K562 (cell line): ENCODE data around the gene ANKS1A. TPM values are rescaled to one million over a fixed set of nuclear protein-coding genes. Genes with fewer than 3 reads are reported as not detected.
A peak's percentile ranks its signal among the peaks of the same experiment; 100 is the strongest.

Experiments
- ATAC-seq: fragments of 200-7000 bp; cut with Tn5 transposase; 3 replicates; pipeline ENCODE4 v1.9.1; 2020; ENCODE audit warnings: moderate library complexity
- BruUV-seq: library from RNA; stranded (reverse); fragments of 400-500 nt; replicated peaks from 2 replicates; lab custom pipeline; 2021; lab: Mats Ljungman, UMichigan
- CTCF ChIA-PET: fragments of 300-600 bp; formaldehyde crosslinking; extraction: SDS; loops from one replicate; lab custom pipeline; 2021; ENCODE audit warnings: low intra/inter-chr PET ratio; lab: Yijun Ruan, JAX
- POLR2A ChIA-PET: fragments of 300-600, 350-650 bp; sonication (Branson Sonifier 250); formaldehyde crosslinking; extraction: SDS; loops from one replicate; lab custom pipeline; 2021; ENCODE audit warnings: antibody characterized with exemption, inconsistent platforms; lab: Yijun Ruan, JAX
- DNase-seq, 4 experiments: peaks; one replicate each; pipeline versions ENCODE4 v3.0.0 to v3.0.0-alpha.2; 2011 to 2018; ENCODE audit warnings: low spot score in 3 of 4, mixed read lengths in 3 of 4; ENCODE audit errors: extremely low read depth in 1 of 4
- FAIRE-seq: peaks from 2 replicates; lab custom pipeline; 2011; peaks lifted over from hg19 to GRCh38; lab: Jason Lieb, UNC
- H2AFZ ChIP-seq: 2 replicates; pipeline ENCODE4 v1.6.0; 2011; ENCODE audit warnings: low read depth, low read length, control low read depth, inconsistent platforms
- H3K27ac ChIP-seq: fragments of 200-600 bp; 3 replicates; pipeline ENCODE4 v1.8.0; 2011; ENCODE audit warnings: low read depth, mild to moderate bottlenecking, control low read depth, inconsistent platforms, low read length, moderate library complexity, mixed read lengths; ENCODE audit errors: extremely low read depth
- H3K27me3 ChIP-seq, 2 experiments: fragments of 300-600 bp in 1 of 2; 2 replicates in 1 of 2; 3 replicates in 1 of 2; pipeline versions ENCODE4 v1.6.0 to v1.8.0; 2011; ENCODE audit warnings: inconsistent platforms in 2 of 2, low read length in 2 of 2, mild to moderate bottlenecking in 1 of 2, mixed read lengths in 1 of 2, moderate library complexity in 1 of 2; ENCODE audit not compliant: control insufficient read depth in 2 of 2, insufficient read depth in 2 of 2
- H3K36me3 ChIP-seq: fragments of 300-600 bp; 3 replicates; pipeline ENCODE4 v1.8.0; 2011; ENCODE audit warnings: mild to moderate bottlenecking, low read length, inconsistent platforms; ENCODE audit not compliant: control insufficient read depth, insufficient read depth
- H3K4me1 ChIP-seq, 2 experiments: fragments of 200-600 bp in 1 of 2; replicated peaks in 1 of 2; 2 replicates in 1 of 2; 3 replicates in 1 of 2; pipeline versions ENCODE4 v1.5.1 to v1.8.0; 2011; ENCODE audit warnings: inconsistent platforms in 2 of 2, low read length in 2 of 2, mild to moderate bottlenecking in 1 of 2, mixed read lengths in 1 of 2, moderate library complexity in 1 of 2; ENCODE audit not compliant: control insufficient read depth in 2 of 2, insufficient read depth in 2 of 2
- H3K4me2 ChIP-seq: 2 replicates; pipeline ENCODE4 v1.6.1; 2011; ENCODE audit warnings: low read length, control low read depth, inconsistent platforms, mixed read lengths; ENCODE audit not compliant: insufficient read depth
- H3K4me3 ChIP-seq: fragments of 200-600 bp; sonication (generic), shearing (Covaris generic); 2 replicates; pipeline ENCODE4 v1.5.1; 2016; ENCODE audit warnings: control low read depth, inconsistent platforms
- H3K79me2 ChIP-seq: fragments of 200-600 bp; 3 replicates; pipeline ENCODE4 v1.8.0; 2011; ENCODE audit warnings: low read length, inconsistent platforms; ENCODE audit not compliant: control insufficient read depth, insufficient read depth
- H3K9ac ChIP-seq, 2 experiments: 2 replicates each; pipeline versions ENCODE4 v1.6.0 to v1.6.1; 2011; ENCODE audit warnings: low read depth in 2 of 2, low read length in 2 of 2, control low read depth in 1 of 2, inconsistent platforms in 1 of 2, mild to moderate bottlenecking in 1 of 2, mixed read lengths in 1 of 2; ENCODE audit not compliant: insufficient read depth in 1 of 2
- H3K9me1 ChIP-seq: one replicate; pipeline ENCODE4 v1.6.0; 2011; ENCODE audit warnings: inconsistent platforms, mild to moderate bottlenecking, low read length, moderate library complexity; ENCODE audit not compliant: control insufficient read depth, insufficient read depth
- H3K9me3 ChIP-seq: replicated peaks from 2 replicates; pipeline ENCODE4 v1.5.1; 2011; ENCODE audit warnings: low read depth, low read length, inconsistent platforms; ENCODE audit not compliant: control insufficient read depth, insufficient read depth
- H4K20me1 ChIP-seq: replicated peaks from 2 replicates; pipeline ENCODE4 v1.6.1; 2011; ENCODE audit warnings: low read length, inconsistent platforms, mixed read lengths; ENCODE audit not compliant: control insufficient read depth, insufficient read depth
- ARNT ChIP-seq, 2 experiments: fragments of 450-650 bp; IDR thresholded peaks; 2 replicates each; pipeline ENCODE4 v1.6.1; 2016; ENCODE audit warnings: mild to moderate bottlenecking in 1 of 2
- BRCA1 ChIP-seq, 2 experiments: fragments of 450-650 bp in 1 of 2; sonication (generic) in 1 of 2; formaldehyde crosslinking in 1 of 2; IDR thresholded peaks; 2 replicates each; pipeline versions ENCODE4 v1.5.0 to v1.6.1; 2017 to 2020; ENCODE audit warnings: mild to moderate bottlenecking in 1 of 2, missing genetic modification reagents in 1 of 2
- CAMTA2 ChIP-seq: fragments of 250-450 bp; sonication (Bioruptor Pico); conservative IDR thresholded peaks from 2 replicates; pipeline ENCODE4 v1.5.1; 2022
- CHCHD3 ChIP-seq: fragments of 250-450 bp; sonication (Bioruptor Pico); IDR thresholded peaks from 2 replicates; pipeline ENCODE4 v2.1.2; 2022; ENCODE audit warnings: mild to moderate bottlenecking
- ESRRB ChIP-seq: fragments of 250-450 bp; sonication (Bioruptor Pico); IDR thresholded peaks from 2 replicates; pipeline ENCODE4 v1.5.0; 2020; ENCODE audit warnings: mild to moderate bottlenecking, moderate library complexity, borderline replicate concordance
- ETV5 ChIP-seq: sonication (generic); formaldehyde crosslinking; IDR thresholded peaks from 2 replicates; pipeline ENCODE4 v1.4.0; 2020; ENCODE audit warnings: low read depth, mild to moderate bottlenecking, missing genetic modification reagents
- FOXA3 ChIP-seq, 2 experiments: fragments of 450-650 bp in 1 of 2; sonication (generic) in 1 of 2; formaldehyde crosslinking; IDR thresholded peaks in 1 of 2; conservative IDR thresholded peaks in 1 of 2; 2 replicates each; pipeline versions ENCODE4 v1.4.0 to v1.8.0; 2020 to 2022; ENCODE audit warnings: mild to moderate bottlenecking in 2 of 2, missing genetic modification reagents in 1 of 2
- MEF2A ChIP-seq: IDR thresholded peaks from 2 replicates; pipeline ENCODE4 v1.6.1; 2011; ENCODE audit warnings: low read depth, mild to moderate bottlenecking, low read length, moderate library complexity; ENCODE audit not compliant: control insufficient read depth
- NONO ChIP-seq, 2 experiments: fragments of 200-400 bp in 1 of 2; fragments of 450-650 bp in 1 of 2; formaldehyde crosslinking in 1 of 2; IDR thresholded peaks; 2 replicates each; pipeline ENCODE4 v1.6.1; 2017; ENCODE audit warnings: low read depth in 2 of 2, mild to moderate bottlenecking in 2 of 2, moderate library complexity in 2 of 2, low read length in 1 of 2
- RCOR1 ChIP-seq, 2 experiments: IDR thresholded peaks; 2 replicates each; pipeline ENCODE4 v1.6.1; 2012; ENCODE audit warnings: low read depth in 2 of 2, low read length in 2 of 2, borderline replicate concordance in 1 of 2, improper control_type of control experiment in 1 of 2
- SUPT5H ChIP-seq: fragments of 450-650 bp; IDR thresholded peaks from 2 replicates; pipeline ENCODE4 v1.6.1; 2016
- TCF7 ChIP-seq: sonication (generic); IDR thresholded peaks from 2 replicates; pipeline ENCODE4 v1.6.1; 2016; ENCODE audit warnings: antibody characterized with exemption, borderline replicate concordance
- THRB ChIP-seq: fragments of 450-650 bp; formaldehyde crosslinking; conservative IDR thresholded peaks from 2 replicates; pipeline ENCODE4 v1.4.0; 2022; ENCODE audit warnings: mild to moderate bottlenecking, missing genetic modification characterization
- ZBTB1 ChIP-seq: sonication (generic); formaldehyde crosslinking; IDR thresholded peaks from 2 replicates; pipeline ENCODE4 v1.8.1; 2023; ENCODE audit warnings: missing genetic modification reagents, low read depth, mild to moderate bottlenecking, borderline replicate concordance
- ZBTB5 ChIP-seq: fragments of 450-650 bp; IDR thresholded peaks from 2 replicates; pipeline ENCODE4 v1.6.1; 2017; ENCODE audit warnings: antibody characterized with exemption
- ZNF174 ChIP-seq: fragments of 250-450 bp; sonication (Bioruptor Pico); IDR thresholded peaks from 2 replicates; pipeline ENCODE4 v1.4.0; 2020; ENCODE audit warnings: mild to moderate bottlenecking
- ZNF239 ChIP-seq: fragments of 250-450 bp; sonication (Bioruptor Pico); IDR thresholded peaks from 2 replicates; pipeline ENCODE4 v1.4.0; 2020; ENCODE audit warnings: mild to moderate bottlenecking
- ZNF311 ChIP-seq: fragments of 250-450 bp; sonication (Bioruptor Pico); IDR thresholded peaks from 2 replicates; pipeline ENCODE4 v1.4.0; 2020; ENCODE audit warnings: mild to moderate bottlenecking, moderate library complexity
- WGBS: fragments of 100-300 bp; shearing (Covaris generic); methylation state at CpG from one replicate; pipeline ENCODE4 v1.1.6; 2016; ENCODE audit warnings: low coverage, mixed read lengths; ENCODE audit not compliant: insufficient coverage; ENCODE audit errors: missing lambda C conversion rate; 5-methylcytosine and 5-hydroxymethylcytosine counted together
- in situ Hi-C: fragments of 300-500 bp; cut with MboI; formaldehyde crosslinking; loops from 4 replicates; pipeline ENCODE4 v1.15.0; 2018; ENCODE audit warnings: inconsistent platforms, mixed read lengths
- intact Hi-C: fragments of 100-400 bp; cut with micrococcal nuclease; formaldehyde crosslinking; loops from 2 replicates; pipeline ENCODE4 v1.14.2; 2022
- polyA plus RNA-seq, 8 experiments: library from polyadenylated mRNA; depleted of rRNA in 4 of 8; stranded (reverse) in 5 of 8; unstranded in 3 of 8; fragments of >200 nt; fragmentation: Nextera tagmentation in 2 of 8; fragmentation: Illumina TruSeq in 1 of 8; extraction: Ambion mirVana in 2 of 8; extraction: Trizol in 1 of 8; gene quantifications; 2 replicates each; pipeline versions ENCODE4 v1.2.1 to v1.2.3, GENCODE V29; 2011 to 2014; ENCODE audit warnings: inconsistent platforms in 1 of 8, missing spikeins in 1 of 8
- total RNA-seq, 7 experiments: library from RNA; depleted of rRNA in 6 of 7; stranded (reverse); fragments of >200 nt in 6 of 7; fragmentation: Illumina TruSeq in 2 of 7; extraction: Trizol in 2 of 7; gene quantifications; 2 replicates each; pipeline versions ENCODE4 v1.2.1 to v1.2.3, GENCODE V29; 2011 to 2021; ENCODE audit warnings: low replicate concordance in 1 of 7

ANKS1A gene
- total and polyA plus RNA-seq, 9 of the 15 experiments (the other 6 are each of a cell fraction or from before 2014, with no cell fraction given) = 1.1 to 13.8 (median 5.3) TPM

- TF ChIP-seq ZNF311 (CRISPR knock-in tag) (no peak), ZBTB5 (no peak), ZBTB1 (CRISPR knock-in tag) (no peak), ARNT (IDR thresholded peaks at IDR 0.05) (no peak)
These were observed 11.8 kb upstream of the ANKS1A start (continued) for GRCh38 chr6:34877259-34877658.

GRCh38 chr6:34877869-34878485, 11.1 kb upstream of the ANKS1A start:
- in situ Hi-C loops = no loop called here
- H3K36me3 ChIP-seq = peaks cover 87% of the 10 kb centered on the region
- no peak overlapping the region for H3K9ac ChIP-seq
- BruUV-seq = TSS peak; percentile 28
- H3K4me2 ChIP-seq = no peak overlapping the region
- H3K9me3 ChIP-seq = no peaks in the 10 kb centered on the region
- H3K27me3 ChIP-seq = no peaks in the 10 kb centered on the region
- DNase-seq (no peak), ATAC-seq (peak; percentile 23; the same call in 1 of the 3 replicates), FAIRE-seq (no peak)
- H3K9me1 ChIP-seq = no peaks in the 10 kb centered on the region
- CTCF ChIA-PET = no interaction called here
- intact Hi-C loops = no loop called here
- WGBS = 70% methylated on average over 5 of the region's 5 CpGs
- H3K27ac ChIP-seq = no peak overlapping the region
- peaks cover under 1% of the 10 kb centered on the region; the same call in 1 of the 3 replicates for H3K79me2 ChIP-seq
- H2AFZ ChIP-seq = no peak overlapping the region
- H3K4me3 ChIP-seq = no peak overlapping the region
- H3K4me1 ChIP-seq = no peaks in the 10 kb centered on the region; a peak in 1 of 5 replicates
- H4K20me1 ChIP-seq = no peaks in the 10 kb centered on the region
- POLR2A ChIA-PET = interaction anchor here (0.6 to 11.7 kb wide), 4 partner anchors 9 to 53 kb away, joined by 3 to 108 read pairs (median 6); partner anchors contain the start of genes ANKS1A and TAF11
- TF ChIP-seq TCF7 (no peak), FOXA3 (CRISPR knock-in tag; conservative IDR thresholded peaks at IDR 0.05 in 1 of 2, IDR thresholded peaks at IDR 0.05 in 1 of 2) (no peak), ESRRB (no peak), ZNF239 (no peak), CHCHD3 (CRISPR knock-in tag) (no peak), MEF2A (no peak), CAMTA2 (CRISPR knock-in tag) (no peak), THRB (CRISPR knock-in tag) (no peak), BRCA1 (IDR thresholded peaks at IDR 0.05) (no peak), BRCA1 (CRISPR knock-in tag; IDR thresholded peaks at IDR 0.05) (no peak), SUPT5H (peak; percentile 42), RCOR1 (IDR thresholded peaks at IDR 0.05; ENCODE audit: borderline replicate concordance in 1 of 2, low read depth in 2 of 2, low read length in 2 of 2) (no peak), ZNF174 (no peak), NONO (IDR thresholded peaks at IDR 0.05; ENCODE audit: low read depth in 2 of 2, low read length in 1 of 2) (no peak), ETV5 (no peak)
